HEK293T (cell line): ENCODE data around the gene BMPER.

Source experiments
- CTCF ChIA-PET: fragments of 350-600 bp; formaldehyde crosslinking; extraction: SDS; loops from one replicate; lab custom pipeline; 2021; ENCODE audit warnings: antibody characterized with exemption, inconsistent platforms; lab: Yijun Ruan, JAX
- POLR2A ChIA-PET: fragments of 350-600 bp; formaldehyde crosslinking; extraction: SDS; loops from one replicate; lab custom pipeline; 2020; ENCODE audit warnings: antibody characterized with exemption, inconsistent platforms; lab: Yijun Ruan, JAX
- DNase-seq: peaks from one replicate; pipeline ENCODE4 v3.0.0; 2012; ENCODE audit warnings: mixed read lengths; ENCODE audit errors: extremely low spot score
- ARNT ChIP-seq: fragments of 450-650 bp; IDR thresholded peaks from 2 replicates; pipeline ENCODE4 v1.6.1; 2017; ENCODE audit warnings: mild to moderate bottlenecking
- BHLHE40 ChIP-seq: fragments of 450-650 bp; IDR thresholded peaks from 2 replicates; pipeline ENCODE4 v1.6.1; 2016; ENCODE audit warnings: mild to moderate bottlenecking, moderate library complexity, borderline replicate concordance
- CTBP1 ChIP-seq: fragments of 450-650 bp; IDR thresholded peaks from 2 replicates; pipeline ENCODE4 v1.6.1; 2016; ENCODE audit warnings: borderline replicate concordance
- ELF4 ChIP-seq: fragments of 450-650 bp; IDR thresholded peaks from 2 replicates; pipeline ENCODE4 v1.6.1; 2017; ENCODE audit warnings: antibody characterized with exemption
- FOXA1 ChIP-seq: fragments of 450-650 bp; IDR thresholded peaks from 2 replicates; pipeline ENCODE4 v1.6.1; 2016; ENCODE audit warnings: mild to moderate bottlenecking
- FOXK2 ChIP-seq: fragments of 450-650 bp; IDR thresholded peaks from 2 replicates; pipeline ENCODE4 v1.6.1; 2016; ENCODE audit warnings: mild to moderate bottlenecking
- FOXM1 ChIP-seq: fragments of 450-650 bp; IDR thresholded peaks from 2 replicates; pipeline ENCODE4 v1.6.1; 2017; ENCODE audit warnings: mild to moderate bottlenecking, borderline replicate concordance
- HDGF ChIP-seq: fragments of 450-650 bp; IDR thresholded peaks from 2 replicates; pipeline ENCODE4 v1.6.1; 2017; ENCODE audit warnings: antibody characterized with exemption, borderline replicate concordance
- L3MBTL2 ChIP-seq: fragments of 450-650 bp; conservative IDR thresholded peaks from 2 replicates; pipeline ENCODE4 v1.6.1; 2016; ENCODE audit warnings: mild to moderate bottlenecking
- LEF1 ChIP-seq: fragments of 450-650 bp; IDR thresholded peaks from 2 replicates; pipeline ENCODE4 v1.6.1; 2017; ENCODE audit warnings: mild to moderate bottlenecking, borderline replicate concordance
- NFRKB ChIP-seq: fragments of 450-650 bp; IDR thresholded peaks from 2 replicates; pipeline ENCODE4 v1.6.1; 2016; ENCODE audit warnings: mild to moderate bottlenecking, moderate library complexity
- PKNOX1 ChIP-seq: fragments of 450-650 bp; IDR thresholded peaks from 2 replicates; pipeline ENCODE4 v1.6.1; 2016
- SP1 ChIP-seq: fragments of 450-650 bp; IDR thresholded peaks from 2 replicates; pipeline ENCODE4 v1.6.1; 2017
- SUZ12 ChIP-seq: fragments of 450-650 bp; IDR thresholded peaks from 2 replicates; pipeline ENCODE4 v1.6.1; 2016; ENCODE audit warnings: mild to moderate bottlenecking
- TARDBP ChIP-seq: fragments of 450-650 bp; IDR thresholded peaks from 2 replicates; pipeline ENCODE4 v1.6.1; 2016
- ZNF384 ChIP-seq: fragments of 450-650 bp; IDR thresholded peaks from 2 replicates; pipeline ENCODE4 v1.6.1; 2016

The BMPER gene

GRCh38 chr7:33905389-33906032, at the start of gene BMPER:
Gene BMPER, plus strand, starts transcription at chr7:33905539. Its CDS starts 75 bp downstream, at chr7:33905614.
- TF ChIP-seq FOXK2: no peak
- TF ChIP-seq SP1: no peak
- no peak for TF ChIP-seq ELF4
- TF ChIP-seq BHLHE40: no peak
- TF ChIP-seq LEF1: no peak
- TF ChIP-seq ZNF384: no peak
- ChIA-PET CTCF (interaction anchor here (1.2 to 1.6 kb wide), 4 partner anchors 10 to 190 kb away, joined by 3 to 13 read pairs (median 4); no protein-coding TSS in a partner anchor), POLR2A (interaction anchor here (1.0 to 2.2 kb wide), 9 partner anchors 11 to 843 kb away, joined by 3 to 13 read pairs (median 5); partner anchors contain the start of gene NT5C3A)
- peak; percentile 51 for DNase-seq

GRCh38 chr7:33861947-33862346, 43.4 kb upstream of the BMPER start:
- CTCF ChIA-PET: no interaction called here
- POLR2A ChIA-PET: no interaction called here
- DNase-seq: no peak
- TF ChIP-seq SUZ12 (no peak), CTBP1 (no peak), ARNT (no peak), PKNOX1 (no peak), HDGF (no peak), SP1 (no peak), ZNF384 (no peak), FOXM1 (no peak)

GRCh38 chr7:33862946-33863814, 42.2 kb upstream of the BMPER start:
- no peak for DNase-seq
- CTCF ChIA-PET: no interaction called here
- POLR2A ChIA-PET: no interaction called here
- no peak for TF ChIP-seq BHLHE40
- TF ChIP-seq ELF4: no peak
- no peak for TF ChIP-seq CTBP1
- no peak for TF ChIP-seq NFRKB
- no peak for TF ChIP-seq ARNT
- TF ChIP-seq FOXM1: no peak
- TF ChIP-seq SUZ12: no peak
- no peak for TF ChIP-seq SP1
- TF ChIP-seq TARDBP: no peak
- no peak for TF ChIP-seq FOXK2
- no peak for TF ChIP-seq LEF1
- no peak for TF ChIP-seq PKNOX1
- no peak for TF ChIP-seq L3MBTL2
- no peak for TF ChIP-seq FOXA1
- TF ChIP-seq HDGF: no peak
- TF ChIP-seq ZNF384: no peak

- no peak for DNase-seq
- CTCF ChIA-PET: no interaction called here
- POLR2A ChIA-PET: no interaction called here
- TF ChIP-seq PKNOX1 (no peak), NFRKB (no peak), TARDBP (no peak), BHLHE40 (no peak), FOXA1 (no peak)
Measured at GRCh38 chr7:33868166-33868565, 37.2 kb upstream of the BMPER start.

- TF ChIP-seq NFRKB: no peak
- TF ChIP-seq ARNT: no peak
- no peak for TF ChIP-seq L3MBTL2
- TF ChIP-seq FOXM1: no peak
- no peak for TF ChIP-seq ZNF384
- no peak for TF ChIP-seq PKNOX1
- TF ChIP-seq ELF4: no peak
- TF ChIP-seq SP1: no peak
- no peak for TF ChIP-seq HDGF
- no peak for TF ChIP-seq FOXA1
- TF ChIP-seq TARDBP: no peak
- TF ChIP-seq LEF1: no peak
- no peak for DNase-seq
- ChIA-PET CTCF (no interaction called here), POLR2A (no interaction called here)
Measured at GRCh38 chr7:33869176-33869575, 36.2 kb upstream of the BMPER start.
